ENCODE data around the gene TNS1.

TNS1 gene

GRCh38 chr2:217998926-217999594 is 3.7 kb downstream of the TNS1 start:
- no peak for DNase-seq

GRCh38 chr2:217997510-217997909 is 5.3 kb downstream of the TNS1 start:
- DNase-seq = no peak

GRCh38 chr2:217996361-217996760 is 6.4 kb downstream of the TNS1 start:
- no peak for DNase-seq

GRCh38 chr2:217995731-217996231 is 7.0 kb downstream of the TNS1 start:
- no peak for DNase-seq

- DNase-seq = no peak
These were observed 8.0 kb downstream of the TNS1 start for GRCh38 chr2:217994776-217995274.

- DNase-seq = peak; percentile 50
These were observed 8.9 kb downstream of the TNS1 start for GRCh38 chr2:217993817-217994463.

GRCh38 chr2:217993138-217993537 is 9.7 kb downstream of the TNS1 start:
- no peak for DNase-seq

GRCh38 chr2:217992061-217992460 is 10.7 kb downstream of the TNS1 start:
- no peak for DNase-seq

GRCh38 chr2:217990791-217991465 is 11.9 kb downstream of the TNS1 start:
- no peak for DNase-seq

GRCh38 chr2:217990389-217990788 is 12.4 kb downstream of the TNS1 start:
- DNase-seq = no peak

- no peak for DNase-seq
These were observed 13.4 kb downstream of the TNS1 start for GRCh38 chr2:217989221-217989948.

- no peak for DNase-seq
These were observed 14.0 kb downstream of the TNS1 start for GRCh38 chr2:217988840-217989204.

- peak; percentile 62 for DNase-seq
These were observed 14.6 kb downstream of the TNS1 start for GRCh38 chr2:217988014-217988839.

- DNase-seq = no peak
These were observed 15.4 kb downstream of the TNS1 start for GRCh38 chr2:217987391-217987790.

GRCh38 chr2:217986256-217986961 is 16.4 kb downstream of the TNS1 start:
- DNase-seq = no peak

- no peak for DNase-seq
These were observed 19.2 kb downstream of the TNS1 start for GRCh38 chr2:217983276-217984233.

GRCh38 chr2:217981971-217982370 is 20.8 kb downstream of the TNS1 start:
- no peak for DNase-seq

GRCh38 chr2:217981084-217981730 is 21.6 kb downstream of the TNS1 start:
- no peak for DNase-seq

GRCh38 chr2:217980591-217980990 is 22.2 kb downstream of the TNS1 start:
- no peak for DNase-seq

- DNase-seq = no peak
These were observed 22.8 kb downstream of the TNS1 start for GRCh38 chr2:217980036-217980435.
